Omental fat pad (tissue), 4 donors: ENCODE measurements around the gene PRR19. TPM values are rescaled to one million over a fixed set of nuclear protein-coding genes. Genes with fewer than 3 reads are reported as not detected.

ENCODE experiments used
- ATAC-seq: fragments of 150-250 bp; one replicate; pipeline ENCODE4 v1.9.1; 2016; ENCODE audit warnings: mild to moderate bottlenecking, moderate library complexity; ENCODE audit not compliant: low FRiP score
- DNase-seq: peaks from one replicate; pipeline ENCODE4 v3.0.0-alpha.2; 2019; ENCODE audit warnings: low spot score
- CTCF ChIP-seq, 3 donors: fragments of 450-650 bp; IDR thresholded peaks; one replicate each; pipeline ENCODE4 v1.5.1; 2016 to 2017; ENCODE audit warnings: antibody characterized with exemption in 3 of 3, mild to moderate bottlenecking in 3 of 3, moderate library complexity in 2 of 3
- total RNA-seq, 4 donors: library from RNA; depleted of rRNA; stranded (reverse); fragments of >200 nt; gene quantifications; one replicate each; pipeline ENCODE4 v1.1.0, GENCODE V29; 2016

The PRR19 gene
- total RNA-seq, 4 donors from 2014 or later, result 0.31 to 0.93 (median 0.72) TPM; not detected in 1

GRCh38 chr19:42303876-42304275 is 1.9 kb downstream of the PRR19 start:
- DNase-seq, result no peak
- no peak for TF ChIP-seq CTCF (IDR thresholded peaks at IDR 0.05)
- ATAC-seq, result no peak

- ATAC-seq (no peak), DNase-seq (no peak)
- TF ChIP-seq CTCF (IDR thresholded peaks at IDR 0.05), result no peak
Measured at GRCh38 chr19:42306646-42307045, 4.7 kb downstream of the PRR19 start.

- no peak for TF ChIP-seq CTCF (IDR thresholded peaks at IDR 0.05)
- DNase-seq, result no peak
- no peak for ATAC-seq
Measured at GRCh38 chr19:42309686-42310085, 7.8 kb downstream of the PRR19 start.

- TF ChIP-seq CTCF (IDR thresholded peaks at IDR 0.05), result no peak
- no peak for ATAC-seq
Measured at GRCh38 chr19:42311657-42312056, 9.7 kb downstream of the PRR19 start.

GRCh38 chr19:42312370-42312769 is 10.4 kb downstream of the PRR19 start:
- TF ChIP-seq CTCF (IDR thresholded peaks at IDR 0.05), result no peak
- DNase-seq, result no peak
- no peak for ATAC-seq

More at GRCh38 chr19:42311657-42312056, 9.7 kb downstream of the PRR19 start:
- DNase-seq, result no peak

- TF ChIP-seq CTCF (IDR thresholded peaks at IDR 0.05), result no peak
- DNase-seq (no peak), ATAC-seq (peak; percentile 63)
Measured at GRCh38 chr19:42313096-42313839, 11.3 kb downstream of the PRR19 start, which contains the start of gene TMEM145. Gene TMEM145 (plus strand): TSS chr19:42313309. CDS start chr19:42313377, 68 bp downstream.
